Amniotic stem cell (primary cell): ENCODE results near the gene ZNF277.

Experiments used
- DNase-seq: peaks from one replicate; lab custom pipeline; 2025; lab: John Stamatoyannopoulos, UW

Gene ZNF277

GRCh38 chr7:112206238-112206990 is at the start of gene ZNF277, which contains the start of gene DOCK4:
Gene ZNF277 (plus strand): TSS chr7:112206695. CDS start chr7:112206717, 22 bp downstream.
Gene DOCK4 (minus strand): TSS chr7:112206399. CDS start chr7:112206138, 261 bp downstream.
- DNase-seq, result peak; percentile 99

- DNase-seq, result no peak
Observed at GRCh38 chr7:112157072-112157471, 49.4 kb upstream of the ZNF277 start.

- no peak for DNase-seq
Observed at GRCh38 chr7:112159351-112159750, 47.1 kb upstream of the ZNF277 start.

GRCh38 chr7:112160130-112160770 is 46.2 kb upstream of the ZNF277 start:
- no peak for DNase-seq

GRCh38 chr7:112160771-112161150 is 45.7 kb upstream of the ZNF277 start:
- no peak for DNase-seq

GRCh38 chr7:112161253-112162141 is 45.0 kb upstream of the ZNF277 start:
- no peak for DNase-seq

GRCh38 chr7:112162142-112162766 is 44.2 kb upstream of the ZNF277 start:
- no peak for DNase-seq

GRCh38 chr7:112162784-112163506 is 43.5 kb upstream of the ZNF277 start:
- DNase-seq, result no peak

GRCh38 chr7:112167147-112167546 is 39.3 kb upstream of the ZNF277 start:
- DNase-seq, result no peak

GRCh38 chr7:112168915-112169314 is 37.6 kb upstream of the ZNF277 start:
- no peak for DNase-seq

GRCh38 chr7:112171673-112172072 is 34.8 kb upstream of the ZNF277 start:
- DNase-seq, result no peak

- DNase-seq, result no peak
Observed at GRCh38 chr7:112172870-112173567, 33.5 kb upstream of the ZNF277 start.

- DNase-seq, result no peak
Observed at GRCh38 chr7:112173568-112173905, 33.0 kb upstream of the ZNF277 start.

GRCh38 chr7:112174192-112174591 is 32.3 kb upstream of the ZNF277 start:
- DNase-seq, result no peak

- no peak for DNase-seq
Observed at GRCh38 chr7:112176241-112176640, 30.3 kb upstream of the ZNF277 start.

- no peak for DNase-seq
Observed at GRCh38 chr7:112176693-112177415, 29.6 kb upstream of the ZNF277 start.

GRCh38 chr7:112180223-112180622 is 26.3 kb upstream of the ZNF277 start:
- no peak for DNase-seq

GRCh38 chr7:112182749-112183148 is 23.7 kb upstream of the ZNF277 start:
- DNase-seq, result no peak

GRCh38 chr7:112183266-112183665 is 23.2 kb upstream of the ZNF277 start:
- DNase-seq, result no peak

- no peak for DNase-seq
Observed at GRCh38 chr7:112184455-112184854, 22.0 kb upstream of the ZNF277 start.
